Measurements from ENCODE around the gene SNX4. TPM values are rescaled to one million over a fixed set of nuclear protein-coding genes. Genes with fewer than 3 reads are reported as not detected.

SNX4 gene
- total RNA-seq, 5 donors from 2014 or later (not counting 1 experiment from before 2014, with no cell fraction given), result 17.6 to 23.5 (median 19.4) TPM

- Mint-ChIP-seq H3K27ac (no peak overlapping the region), H3K9me3 (no peaks in the 10 kb centered on the region), H3K36me3 (peaks cover 32% of the 10 kb centered on the region), H3K4me1 (peaks cover 55 to 66% (median 64%) of the 10 kb centered on the region in 3 donors), H3K27me3 (no peaks in the 10 kb centered on the region), H3K4me3 (no peak overlapping the region)
- Histone ChIP-seq H3K27ac (ENCODE audit: low read length) (no peak overlapping the region), H3K4me1 (ENCODE audit: control insufficient read depth in 1 of 2, extremely low read depth in 1 of 2, insufficient read depth in 2 of 2, low read length in 2 of 2) (peaks cover 6 to 21% of the 10 kb centered on the region in 2 experiments), H3K27me3 (replicated peaks in 1 of 2; ENCODE audit: control insufficient read depth in 2 of 2, extremely low read depth in 1 of 2, insufficient read depth in 2 of 2, low read length in 1 of 2) (no peaks in the 10 kb centered on the region), H3K36me3 (ENCODE audit: control insufficient read depth in 2 of 2, extremely low read depth in 1 of 2, insufficient read depth in 1 of 2, low read length in 1 of 2) (peaks cover 10 to 11% of the 10 kb centered on the region in 2 donors), H3K9me3 (no peaks in the 10 kb centered on the region), H3K4me3 (ENCODE audit: control insufficient read depth in 1 of 2, extremely low read depth in 1 of 2, low read length in 1 of 2) (no peak overlapping the region)
- ChIA-PET CTCF (no interaction called here), POLR2A (no interaction called here)
- ATAC-seq (replicated peaks in 1 of 4) (no peak), DNase-seq (no peak)
These were observed 4.6 kb downstream of the SNX4 start for GRCh38 chr3:125515421-125515820.

DNA sequence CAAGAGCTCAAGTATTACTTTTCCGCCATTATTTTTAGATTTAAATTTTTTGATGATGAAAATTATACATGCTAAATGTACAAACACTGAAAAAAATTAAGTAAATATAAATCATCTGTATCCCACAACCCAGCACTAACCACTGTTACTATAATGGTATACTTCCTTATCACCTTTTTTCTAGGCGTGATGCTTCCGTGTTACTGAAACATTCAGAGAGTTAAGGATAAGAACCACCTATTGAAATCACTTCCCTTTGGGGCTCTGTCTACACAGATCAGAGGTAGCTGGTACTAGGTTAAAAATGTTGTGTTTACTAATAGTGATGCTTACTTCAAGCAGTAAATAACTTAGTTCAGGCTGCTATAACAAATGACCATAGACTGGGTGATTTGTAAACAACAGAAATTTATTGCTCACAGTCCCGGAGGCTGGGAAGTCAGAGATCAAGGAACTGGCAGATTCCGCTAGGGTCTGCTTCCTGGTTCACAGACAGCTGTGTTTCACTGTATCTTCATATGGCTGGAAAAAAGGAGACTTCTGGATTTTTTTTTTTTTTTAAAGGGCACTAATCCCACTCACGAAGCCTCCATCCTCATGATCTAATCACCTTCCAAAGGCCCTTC, 6.4 kb downstream of the SNX4 start:
- no peak overlapping the region for H3K27ac ChIP-seq (ENCODE audit: low read length)
- ATAC-seq (replicated peaks in 1 of 4) (no peak), DNase-seq (no peak)
- no peak overlapping the region for H3K4me3 ChIP-seq (ENCODE audit: control insufficient read depth in 1 of 2, extremely low read depth in 1 of 2, low read length in 1 of 2)
- Mint-ChIP-seq H3K27ac (no peak overlapping the region), H3K36me3 (peaks cover 43% of the 10 kb centered on the region), H3K27me3 (no peaks in the 10 kb centered on the region), H3K9me3 (peaks cover 0 to 2% (median 2%) of the 10 kb centered on the region in 3 donors), H3K4me1 (peaks cover 38 to 54% (median 53%) of the 10 kb centered on the region in 3 donors), H3K4me3 (no peak overlapping the region)
- H3K36me3 ChIP-seq (ENCODE audit: control insufficient read depth in 2 of 2, extremely low read depth in 1 of 2, insufficient read depth in 1 of 2, low read length in 1 of 2), result peaks cover 11 to 14% of the 10 kb centered on the region in 2 donors
- H3K27me3 ChIP-seq (replicated peaks in 1 of 2; ENCODE audit: control insufficient read depth in 2 of 2, extremely low read depth in 1 of 2, insufficient read depth in 2 of 2, low read length in 1 of 2), result no peaks in the 10 kb centered on the region
- WGBS (ENCODE audit: insufficient coverage), result 100% methylated on average over 2 of the region's 6 CpGs
- no peaks in the 10 kb centered on the region for H3K9me3 ChIP-seq
- ChIA-PET POLR2A (interaction anchor here in 1 of 2 donors (0.6 kb wide), 1 partner anchor 12 kb away, joined by 12 read pairs; no protein-coding TSS in a partner anchor), CTCF (no interaction called here)
- peaks cover 0 to 9% of the 10 kb centered on the region in 2 experiments for H3K4me1 ChIP-seq (ENCODE audit: control insufficient read depth in 1 of 2, extremely low read depth in 1 of 2, insufficient read depth in 2 of 2, low read length in 2 of 2)

GRCh38 chr3:125512135-125512920, 7.7 kb downstream of the SNX4 start:
- H3K4me1 ChIP-seq (ENCODE audit: control insufficient read depth in 1 of 2, extremely low read depth in 1 of 2, insufficient read depth in 2 of 2, low read length in 2 of 2), result peaks cover 0 to 3% of the 10 kb centered on the region in 2 experiments
- H3K4me3 ChIP-seq (ENCODE audit: control insufficient read depth in 1 of 2, extremely low read depth in 1 of 2, low read length in 1 of 2), result no peak overlapping the region
- no peaks in the 10 kb centered on the region for H3K9me3 ChIP-seq
- ATAC-seq (replicated peaks in 1 of 4) (no peak), DNase-seq (no peak)
- H3K4me1 Mint-ChIP-seq, result peaks cover 29 to 46% (median 45%) of the 10 kb centered on the region in 3 donors
- peaks cover 51% of the 10 kb centered on the region for H3K36me3 Mint-ChIP-seq
- peaks cover 11 to 22% of the 10 kb centered on the region in 2 donors for H3K36me3 ChIP-seq (ENCODE audit: control insufficient read depth in 2 of 2, extremely low read depth in 1 of 2, insufficient read depth in 1 of 2, low read length in 1 of 2)
- H3K27ac ChIP-seq (ENCODE audit: low read length), result no peak overlapping the region
- no peak overlapping the region for H3K4me3 Mint-ChIP-seq
- no peaks in the 10 kb centered on the region for H3K27me3 ChIP-seq (replicated peaks in 1 of 2; ENCODE audit: control insufficient read depth in 2 of 2, extremely low read depth in 1 of 2, insufficient read depth in 2 of 2, low read length in 1 of 2)
- no peaks in the 10 kb centered on the region for H3K27me3 Mint-ChIP-seq
- POLR2A ChIA-PET, result no interaction called here
- CTCF ChIA-PET, result no interaction called here
- peak overlapping the region; percentile 0 to 3 for H3K27ac Mint-ChIP-seq
- 89% methylated on average over 3 of the region's 4 CpGs for WGBS (ENCODE audit: insufficient coverage)
- H3K9me3 Mint-ChIP-seq, result peaks cover 1 to 6% (median 5%) of the 10 kb centered on the region in 3 donors

DNA sequence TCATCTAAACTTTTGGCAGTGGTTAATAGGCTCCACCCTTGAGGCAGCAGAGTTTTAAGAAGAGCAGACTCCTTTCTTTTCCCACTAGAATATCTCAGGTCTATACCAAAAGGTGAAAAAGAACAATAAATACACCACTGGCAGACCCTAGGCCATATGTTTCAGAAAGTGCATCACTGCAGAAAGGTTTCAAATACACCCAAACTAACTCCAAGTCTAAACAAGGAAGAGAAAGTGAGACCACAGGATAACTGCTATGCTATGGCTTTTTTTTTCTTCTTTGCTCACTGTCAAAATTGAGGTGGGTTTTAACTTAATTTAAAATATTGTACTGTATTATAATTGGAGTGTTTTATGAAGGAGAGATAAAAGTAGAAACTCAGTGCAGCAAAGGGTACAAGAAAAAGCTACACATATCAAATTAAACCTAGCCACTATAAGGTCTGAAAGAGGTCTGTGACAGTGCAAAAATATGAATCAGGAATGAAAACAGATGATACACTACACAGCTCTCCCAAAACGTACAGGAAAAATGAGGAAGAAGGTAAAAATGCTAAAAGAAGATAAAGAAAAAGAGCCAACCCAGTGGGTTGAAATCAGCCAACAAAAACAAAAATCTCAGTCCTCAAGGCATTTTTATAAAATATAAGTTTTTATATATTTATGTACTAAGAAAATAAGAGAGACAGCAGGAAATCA, 8.4 kb downstream of the SNX4 start:
- no peaks in the 10 kb centered on the region for H3K27me3 ChIP-seq (replicated peaks in 1 of 2; ENCODE audit: control insufficient read depth in 2 of 2, extremely low read depth in 1 of 2, insufficient read depth in 2 of 2, low read length in 1 of 2)
- peaks cover 0 to 3% of the 10 kb centered on the region in 2 experiments for H3K4me1 ChIP-seq (ENCODE audit: control insufficient read depth in 1 of 2, extremely low read depth in 1 of 2, insufficient read depth in 2 of 2, low read length in 2 of 2)
- no peaks in the 10 kb centered on the region for H3K9me3 ChIP-seq
- no CpG with 5 or more reads among the region's 1 CpG for WGBS (ENCODE audit: insufficient coverage)
- DNase-seq (no peak), ATAC-seq (replicated peaks in 1 of 4) (no peak)
- H3K27ac ChIP-seq (ENCODE audit: low read length), result no peak overlapping the region
- ChIA-PET CTCF (no interaction called here), POLR2A (no interaction called here)
- peaks cover 5 to 10% (median 8%) of the 10 kb centered on the region in 3 donors for H3K9me3 Mint-ChIP-seq
- H3K4me3 Mint-ChIP-seq, result no peak overlapping the region
- H3K4me1 Mint-ChIP-seq, result peaks cover 24 to 39% (median 39%) of the 10 kb centered on the region in 3 donors
- H3K4me3 ChIP-seq (ENCODE audit: control insufficient read depth in 1 of 2, extremely low read depth in 1 of 2, low read length in 1 of 2), result no peak overlapping the region
- H3K27me3 Mint-ChIP-seq, result no peaks in the 10 kb centered on the region
- H3K36me3 ChIP-seq (ENCODE audit: control insufficient read depth in 2 of 2, extremely low read depth in 1 of 2, insufficient read depth in 1 of 2, low read length in 1 of 2), result peaks cover 11 to 22% of the 10 kb centered on the region in 2 donors
- peaks cover 53% of the 10 kb centered on the region for H3K36me3 Mint-ChIP-seq
- H3K27ac Mint-ChIP-seq, result peak overlapping the region; percentile 50 to 62

- Histone ChIP-seq H3K4me3 (ENCODE audit: control insufficient read depth in 1 of 2, extremely low read depth in 1 of 2, low read length in 1 of 2) (no peak overlapping the region), H3K27ac (ENCODE audit: low read length) (no peak overlapping the region), H3K27me3 (replicated peaks in 1 of 2; ENCODE audit: control insufficient read depth in 2 of 2, extremely low read depth in 1 of 2, insufficient read depth in 2 of 2, low read length in 1 of 2) (no peaks in the 10 kb centered on the region), H3K36me3 (ENCODE audit: control insufficient read depth in 2 of 2, extremely low read depth in 1 of 2, insufficient read depth in 1 of 2, low read length in 1 of 2) (peaks cover 9 to 34% of the 10 kb centered on the region in 2 donors), H3K4me1 (ENCODE audit: control insufficient read depth in 1 of 2, extremely low read depth in 1 of 2, insufficient read depth in 2 of 2, low read length in 2 of 2) (no peaks in the 10 kb centered on the region), H3K9me3 (no peaks in the 10 kb centered on the region)
- Mint-ChIP-seq H3K36me3 (peaks cover 53% of the 10 kb centered on the region), H3K27ac (no peak overlapping the region), H3K9me3 (peaks cover 5 to 10% (median 8%) of the 10 kb centered on the region in 3 donors), H3K4me3 (no peak overlapping the region), H3K27me3 (no peaks in the 10 kb centered on the region), H3K4me1 (peaks cover 14 to 21% (median 17%) of the 10 kb centered on the region in 3 donors)
- ChIA-PET POLR2A (no interaction called here), CTCF (interaction anchor here in 1 of 2 donors (0.6 kb wide), 1 partner anchor 26 kb away, joined by 4 read pairs; no protein-coding TSS in a partner anchor)
- ATAC-seq (replicated peaks in 1 of 4) (no peak), DNase-seq (no peak)
- no CpG with 5 or more reads among the region's 3 CpGs for WGBS (ENCODE audit: insufficient coverage)
These were observed 12.9 kb downstream of the SNX4 start for GRCh38 chr3:125507128-125507527.

DNA sequence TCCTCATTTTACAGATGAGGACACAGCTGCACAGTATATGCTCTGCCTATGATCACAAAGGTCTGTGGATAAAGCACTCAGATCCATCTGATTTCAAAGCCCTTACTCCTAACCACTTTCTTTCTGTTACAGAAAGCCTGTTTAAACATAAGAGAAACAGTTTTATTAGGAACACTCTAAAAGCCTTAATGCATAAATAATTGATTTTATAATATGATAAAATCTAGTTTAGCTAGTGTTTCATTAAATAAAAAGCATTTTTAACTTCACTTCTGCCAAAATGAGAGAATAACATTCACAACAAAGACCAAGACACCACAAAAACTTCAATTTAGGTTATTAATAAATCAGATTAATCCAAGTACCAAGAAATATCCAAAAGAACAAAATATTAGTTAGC, 21.4 kb downstream of the SNX4 start:
- POLR2A ChIA-PET, result no interaction called here
- no peaks in the 10 kb centered on the region for H3K4me1 ChIP-seq (ENCODE audit: control insufficient read depth in 1 of 2, extremely low read depth in 1 of 2, insufficient read depth in 2 of 2, low read length in 2 of 2)
- no peaks in the 10 kb centered on the region for H3K27me3 ChIP-seq (replicated peaks in 1 of 2; ENCODE audit: control insufficient read depth in 2 of 2, extremely low read depth in 1 of 2, insufficient read depth in 2 of 2, low read length in 1 of 2)
- H3K4me1 Mint-ChIP-seq, result peaks cover 0 to 5% (median 3%) of the 10 kb centered on the region in 3 donors
- no peak for DNase-seq
- H3K4me3 ChIP-seq (ENCODE audit: control insufficient read depth in 1 of 2, extremely low read depth in 1 of 2, low read length in 1 of 2), result no peak overlapping the region
- H3K4me3 Mint-ChIP-seq, result no peak overlapping the region
- H3K9me3 Mint-ChIP-seq, result no peaks in the 10 kb centered on the region
- no peaks in the 10 kb centered on the region for H3K9me3 ChIP-seq
- peaks cover 0 to 28% of the 10 kb centered on the region in 2 donors for H3K36me3 ChIP-seq (ENCODE audit: control insufficient read depth in 2 of 2, extremely low read depth in 1 of 2, insufficient read depth in 1 of 2, low read length in 1 of 2)
- H3K36me3 Mint-ChIP-seq, result peaks cover 34% of the 10 kb centered on the region
- CTCF ChIA-PET, result no interaction called here
- no peak for ATAC-seq (replicated peaks in 1 of 4)
- H3K27me3 Mint-ChIP-seq, result no peaks in the 10 kb centered on the region
- H3K27ac ChIP-seq (ENCODE audit: low read length), result no peak overlapping the region
- H3K27ac Mint-ChIP-seq, result no peak overlapping the region

Data from T-cell (primary cell).